ENCODE results near the gene BACH2. TPM values are rescaled to one million over a fixed set of nuclear protein-coding genes. Genes with fewer than 3 reads are reported as not detected.

Gene BACH2
- total and polyA plus RNA-seq, 7 experiments from 2014 or later: 24.8 to 193 (median 117) TPM

- peaks cover 0 to 15% (median 2%) of the 10 kb centered on the region in 11 donors for H3K9me3 Mint-ChIP-seq
- H3K27ac ChIP-seq (ENCODE audit: low read depth, low read length): peak overlapping the region; percentile 52
- H3K4me3 ChIP-seq (ENCODE audit: low read length): no peak overlapping the region
- CTCF ChIA-PET: interaction anchor here (0.6 to 1.5 kb wide), 7 partner anchors 10 to 325 kb away, joined by 3 to 6 read pairs (median 4); no protein-coding TSS in a partner anchor
- no peaks in the 10 kb centered on the region for H3K27me3 ChIP-seq (ENCODE audit: control insufficient read depth in 2 of 2, insufficient read depth in 2 of 2, low read length in 2 of 2)
- peaks cover 0 to 5% (median 0%) of the 10 kb centered on the region in 3 experiments for H3K36me3 ChIP-seq (ENCODE audit: control insufficient read depth in 2 of 3, insufficient read depth in 3 of 3, low read length in 3 of 3)
- POLR2A ChIA-PET: interaction anchor here (0.6 to 13.7 kb wide), 9 partner anchors 10 to 76 kb away, joined by 3 to 179 read pairs (median 4); no protein-coding TSS in a partner anchor
- H3K27ac Mint-ChIP-seq: peak overlapping the region in 8 of 9 donors; percentile 70 to 98 (median 96)
- no peaks in the 10 kb centered on the region for H3K9me3 ChIP-seq (ENCODE audit: control insufficient read depth in 2 of 3, low read length in 3 of 3)
- H3K4me1 Mint-ChIP-seq: peaks cover 48 to 100% (median 97%) of the 10 kb centered on the region in 7 donors
- H3K27me3 Mint-ChIP-seq: no peaks in the 10 kb centered on the region
- no peak for DNase-seq
- intact Hi-C loops (cut with micrococcal nuclease): loop anchor here in 1 of 2 donors (1.0 kb wide), 1 partner anchor 7 kb away; no protein-coding TSS in a partner anchor
- H3K4me3 Mint-ChIP-seq: peak overlapping the region in 4 of 10 donors; percentile 44 to 82 (median 68)
- peaks cover 9 to 65% (median 56%) of the 10 kb centered on the region in 5 donors for H3K36me3 Mint-ChIP-seq
- ATAC-seq: no peak
- peaks cover 0 to 91% of the 10 kb centered on the region in 2 donors for H3K4me1 ChIP-seq (ENCODE audit: control insufficient read depth in 2 of 2, insufficient read depth in 2 of 2, low read length in 2 of 2)
Measured at GRCh38 chr6:90263633-90264032, 33.0 kb downstream of the BACH2 start.

DNA sequence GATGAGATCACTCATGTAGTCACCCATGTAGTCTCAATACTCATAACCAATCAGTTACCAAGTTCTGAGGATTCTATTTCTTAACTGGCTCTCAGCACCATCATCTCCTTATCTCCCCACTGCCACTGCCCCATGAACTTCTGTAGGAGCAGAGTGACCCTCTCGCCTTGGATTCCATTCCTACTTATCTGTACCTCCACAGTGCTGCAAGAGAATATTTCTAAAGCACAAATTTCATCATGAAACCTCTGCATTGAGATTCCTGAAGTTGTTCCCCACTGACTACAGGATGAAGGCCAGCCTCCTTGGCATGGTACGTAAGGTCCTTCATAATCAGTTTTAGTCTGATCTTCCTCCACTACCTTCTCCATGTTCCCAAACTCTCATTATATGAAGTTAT, 34.8 kb downstream of the BACH2 start:
- peaks cover 12 to 67% (median 63%) of the 10 kb centered on the region in 5 donors for H3K36me3 Mint-ChIP-seq
- DNase-seq: no peak
- H3K4me1 ChIP-seq (ENCODE audit: control insufficient read depth in 2 of 2, insufficient read depth in 2 of 2, low read length in 2 of 2): peaks cover 0 to 83% of the 10 kb centered on the region in 2 donors
- peak overlapping the region in 5 of 10 donors; percentile 15 to 82 (median 46) for H3K4me3 Mint-ChIP-seq
- H3K4me3 ChIP-seq (ENCODE audit: low read length): no peak overlapping the region
- no peak overlapping the region for H3K27ac ChIP-seq (ENCODE audit: low read depth, low read length)
- CTCF ChIA-PET: no interaction called here
- POLR2A ChIA-PET: interaction anchor here (0.6 to 1.4 kb wide), 6 partner anchors 9 to 59 kb away, joined by 3 to 5 read pairs (median 3); no protein-coding TSS in a partner anchor
- intact Hi-C loops (cut with micrococcal nuclease): no loop called here
- H3K27me3 Mint-ChIP-seq: no peaks in the 10 kb centered on the region
- peaks cover 0 to 18% (median 4%) of the 10 kb centered on the region in 11 donors for H3K9me3 Mint-ChIP-seq
- peaks cover 0 to 5% (median 0%) of the 10 kb centered on the region in 3 experiments for H3K36me3 ChIP-seq (ENCODE audit: control insufficient read depth in 2 of 3, insufficient read depth in 3 of 3, low read length in 3 of 3)
- H3K4me1 Mint-ChIP-seq: peaks cover 43 to 97% (median 95%) of the 10 kb centered on the region in 7 donors
- H3K9me3 ChIP-seq (ENCODE audit: control insufficient read depth in 2 of 3, low read length in 3 of 3): no peaks in the 10 kb centered on the region
- no peaks in the 10 kb centered on the region for H3K27me3 ChIP-seq (ENCODE audit: control insufficient read depth in 2 of 2, insufficient read depth in 2 of 2, low read length in 2 of 2)
- no peak for ATAC-seq
- H3K27ac Mint-ChIP-seq: peak overlapping the region in 8 of 9 donors; percentile 62 to 98 (median 77)

GRCh38 chr6:90257486-90257738, 39.2 kb downstream of the BACH2 start:
- peaks cover 2 to 32% (median 10%) of the 10 kb centered on the region in 11 donors for H3K9me3 Mint-ChIP-seq
- no peaks in the 10 kb centered on the region for H3K27me3 Mint-ChIP-seq
- peak overlapping the region in 6 of 9 donors; percentile 9 to 98 (median 83) for H3K27ac Mint-ChIP-seq
- H3K36me3 ChIP-seq (ENCODE audit: control insufficient read depth in 2 of 3, insufficient read depth in 3 of 3, low read length in 3 of 3): peaks cover 0 to 4% (median 2%) of the 10 kb centered on the region in 3 experiments
- ATAC-seq: no peak
- peaks cover 0 to 63% of the 10 kb centered on the region in 2 donors for H3K4me1 ChIP-seq (ENCODE audit: control insufficient read depth in 2 of 2, insufficient read depth in 2 of 2, low read length in 2 of 2)
- H3K27me3 ChIP-seq (ENCODE audit: control insufficient read depth in 2 of 2, insufficient read depth in 2 of 2, low read length in 2 of 2): no peaks in the 10 kb centered on the region
- peak overlapping the region in 3 of 10 donors; percentile 3 to 71 (median 3) for H3K4me3 Mint-ChIP-seq
- no peak for DNase-seq
- POLR2A ChIA-PET: interaction anchor here (0.6 to 1.5 kb wide), 5 partner anchors 10 to 144 kb away, joined by 3 to 4 read pairs (median 3); no protein-coding TSS in a partner anchor
- H3K4me1 Mint-ChIP-seq: peaks cover 43 to 97% (median 95%) of the 10 kb centered on the region in 7 donors
- CTCF ChIA-PET: interaction anchor here (0.9 to 1.3 kb wide), 2 partner anchors 10 to 41 kb away, joined by 3 to 5 read pairs; no protein-coding TSS in a partner anchor
- H3K4me3 ChIP-seq (ENCODE audit: low read length): no peak overlapping the region
- intact Hi-C loops (cut with micrococcal nuclease): loop anchor here in 1 of 2 donors (1.0 to 2.0 kb wide), 2 partner anchors 12 to 17 kb away; no protein-coding TSS in a partner anchor
- H3K27ac ChIP-seq (ENCODE audit: low read depth, low read length): peak overlapping the region; percentile 59
- peaks cover 29 to 78% (median 68%) of the 10 kb centered on the region in 5 donors for H3K36me3 Mint-ChIP-seq
- no peaks in the 10 kb centered on the region for H3K9me3 ChIP-seq (ENCODE audit: control insufficient read depth in 2 of 3, low read length in 3 of 3)

- H3K36me3 ChIP-seq (ENCODE audit: control insufficient read depth in 2 of 3, insufficient read depth in 3 of 3, low read length in 3 of 3): peaks cover 0 to 4% (median 0%) of the 10 kb centered on the region in 3 experiments
- peak overlapping the region in 7 of 10 donors; percentile 1 to 71 (median 20) for H3K4me3 Mint-ChIP-seq
- H3K4me1 Mint-ChIP-seq: peaks cover 42 to 97% (median 95%) of the 10 kb centered on the region in 7 donors
- CTCF ChIA-PET: interaction anchor here (0.8 to 1.3 kb wide), 3 partner anchors 20 to 40 kb away, joined by 3 to 8 read pairs (median 5); no protein-coding TSS in a partner anchor
- intact Hi-C loops (cut with micrococcal nuclease): loop anchor here (1.0 to 2.0 kb wide), 6 partner anchors 7 to 27 kb away; no protein-coding TSS in a partner anchor
- H3K4me1 ChIP-seq (ENCODE audit: control insufficient read depth in 2 of 2, insufficient read depth in 2 of 2, low read length in 2 of 2): peaks cover 0 to 63% of the 10 kb centered on the region in 2 donors
- H3K27ac ChIP-seq (ENCODE audit: low read depth, low read length): peak overlapping the region; percentile 59
- no peaks in the 10 kb centered on the region for H3K27me3 Mint-ChIP-seq
- peak overlapping the region; percentile 9 to 98 (median 75) for H3K27ac Mint-ChIP-seq
- H3K9me3 ChIP-seq (ENCODE audit: control insufficient read depth in 2 of 3, low read length in 3 of 3): no peaks in the 10 kb centered on the region
- peak in 6 of 9 donors; percentile 57 to 76 (median 66) for DNase-seq
- no peak overlapping the region for H3K4me3 ChIP-seq (ENCODE audit: low read length)
- POLR2A ChIA-PET: interaction anchor here (0.6 to 1.5 kb wide), 9 partner anchors 8 to 316 kb away, joined by 3 to 8 read pairs (median 4); no protein-coding TSS in a partner anchor
- no peaks in the 10 kb centered on the region for H3K27me3 ChIP-seq (ENCODE audit: control insufficient read depth in 2 of 2, insufficient read depth in 2 of 2, low read length in 2 of 2)
- H3K9me3 Mint-ChIP-seq: peaks cover 2 to 29% (median 10%) of the 10 kb centered on the region in 11 donors
- peaks cover 27 to 74% (median 63%) of the 10 kb centered on the region in 5 donors for H3K36me3 Mint-ChIP-seq
- peak; percentile 82 for ATAC-seq
Measured at GRCh38 chr6:90256698-90257485, 39.8 kb downstream of the BACH2 start.

DNA sequence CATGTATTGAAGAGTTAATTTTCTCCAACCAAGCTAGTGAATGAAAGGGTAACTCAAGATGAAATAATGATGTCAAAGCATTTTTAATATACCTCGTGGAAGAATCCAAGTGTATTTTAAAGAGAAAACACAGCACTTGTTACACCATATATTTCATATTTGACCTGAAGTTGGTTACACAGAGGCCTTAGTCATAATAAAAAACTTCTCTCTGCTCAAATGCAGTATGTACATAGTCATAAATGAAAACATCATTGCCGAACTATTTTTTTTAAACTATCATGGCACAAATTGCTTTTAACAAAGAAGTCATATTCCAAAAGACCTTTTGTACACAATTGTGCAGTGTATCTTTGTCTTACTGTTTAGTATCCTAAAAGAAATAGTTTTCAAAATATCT, 43.0 kb downstream of the BACH2 start:
- H3K4me1 ChIP-seq (ENCODE audit: control insufficient read depth in 2 of 2, insufficient read depth in 2 of 2, low read length in 2 of 2): peaks cover 0 to 65% of the 10 kb centered on the region in 2 donors
- no peaks in the 10 kb centered on the region for H3K9me3 ChIP-seq (ENCODE audit: control insufficient read depth in 2 of 3, low read length in 3 of 3)
- no peaks in the 10 kb centered on the region for H3K27me3 ChIP-seq (ENCODE audit: control insufficient read depth in 2 of 2, insufficient read depth in 2 of 2, low read length in 2 of 2)
- CTCF ChIA-PET: interaction anchor here (0.6 to 1.4 kb wide), 4 partner anchors 9 to 103 kb away, joined by 3 to 5 read pairs (median 4); no protein-coding TSS in a partner anchor
- H3K27me3 Mint-ChIP-seq: no peaks in the 10 kb centered on the region
- peak overlapping the region; percentile 38 for H3K27ac ChIP-seq (ENCODE audit: low read depth, low read length)
- POLR2A ChIA-PET: interaction anchor here (0.7 to 1.6 kb wide), 5 partner anchors 11 to 38 kb away, joined by 3 to 10 read pairs (median 4); no protein-coding TSS in a partner anchor
- ATAC-seq (no peak), DNase-seq (no peak)
- peaks cover 0 to 4% (median 0%) of the 10 kb centered on the region in 3 experiments for H3K36me3 ChIP-seq (ENCODE audit: control insufficient read depth in 2 of 3, insufficient read depth in 3 of 3, low read length in 3 of 3)
- peak overlapping the region in 5 of 10 donors; percentile 6 to 71 (median 50) for H3K4me3 Mint-ChIP-seq
- H3K27ac Mint-ChIP-seq: peak overlapping the region in 8 of 9 donors; percentile 49 to 98 (median 88)
- peaks cover 20 to 56% (median 45%) of the 10 kb centered on the region in 5 donors for H3K36me3 Mint-ChIP-seq
- intact Hi-C loops (cut with micrococcal nuclease): loop anchor here in 1 of 2 donors (1.0 to 2.0 kb wide), 2 partner anchors 13 to 31 kb away; no protein-coding TSS in a partner anchor
- H3K9me3 Mint-ChIP-seq: peaks cover 0 to 17% (median 7%) of the 10 kb centered on the region in 11 donors
- H3K4me3 ChIP-seq (ENCODE audit: low read length): no peak overlapping the region
- H3K4me1 Mint-ChIP-seq: peaks cover 36 to 97% (median 94%) of the 10 kb centered on the region in 7 donors

Data from naive thymus-derived CD4-positive, alpha-beta T cell (primary cell).